ENCODE results near the gene WSCD2. TPM values are rescaled to one million over a fixed set of nuclear protein-coding genes. Genes with fewer than 3 reads are reported as not detected.

WSCD2 gene
- polyA plus RNA-seq, 1 donor (not counting 4 experiments of a cell fraction or from before 2014, with no cell fraction given): not detected

- Histone ChIP-seq H3K36me3 (ENCODE audit: control insufficient read depth in 2 of 2, extremely low read depth in 1 of 2, insufficient read depth in 2 of 2, low read length in 2 of 2) (no peaks in the 10 kb centered on the region), H3K4me2 (ENCODE audit: control insufficient read depth, extremely low read depth, insufficient read depth, low read depth, low read length) (no peak overlapping the region), H3K27me3 (ENCODE audit: control insufficient read depth, extremely low read depth, insufficient read depth, low read length) (no peaks in the 10 kb centered on the region), H2AFZ (ENCODE audit: control insufficient read depth, low read length) (no peak overlapping the region), H3K4me3 (ENCODE audit: control insufficient read depth in 2 of 3, extremely low read depth in 1 of 3, insufficient read depth in 2 of 3, low read depth in 1 of 3, low read length in 3 of 3) (no peak overlapping the region), H4K20me1 (ENCODE audit: control insufficient read depth, extremely low read depth, insufficient read depth, low read length) (no peaks in the 10 kb centered on the region), H3K79me2 (ENCODE audit: control insufficient read depth, insufficient read depth, low read length) (no peaks in the 10 kb centered on the region), H3K9me3 (ENCODE audit: control insufficient read depth, low read depth, low read length) (no peaks in the 10 kb centered on the region), H3K27ac (ENCODE audit: control insufficient read depth, insufficient read depth, low read length) (no peak overlapping the region), H3K9ac (ENCODE audit: control insufficient read depth, extremely low read depth, insufficient read depth, low read length) (no peak overlapping the region), H3K4me1 (ENCODE audit: control insufficient read depth, extremely low read depth, insufficient read depth, low read length) (no peaks in the 10 kb centered on the region), H3K9me1 (ENCODE audit: control insufficient read depth, extremely low read depth, insufficient read depth, low read length) (no peaks in the 10 kb centered on the region)
- TF ChIP-seq EZH2 (IDR thresholded peaks at IDR 0.05; ENCODE audit: low read length) (no peak), CTCF (optimal IDR thresholded peaks at IDR 0.05 in 1 of 3, IDR thresholded peaks at IDR 0.05 in 1 of 3, conservative IDR thresholded peaks at IDR 0.05 in 1 of 3; ENCODE audit: extremely low read depth in 1 of 3, insufficient read depth in 2 of 3, low read length in 3 of 3) (no peak)
- FAIRE-seq (no peak), DNase-seq (ENCODE audit: low read depth, low spot score) (no peak)
- dilution Hi-C loops (cut with MboI; ENCODE audit: extremely low pct_ligation_motif_present, low sequenced_read_pairs): no loop called here
Measured at GRCh38 chr12:108175310-108175709, 46.2 kb downstream of the WSCD2 start.

- H3K4me3 ChIP-seq (ENCODE audit: control insufficient read depth in 2 of 3, extremely low read depth in 1 of 3, insufficient read depth in 2 of 3, low read depth in 1 of 3, low read length in 3 of 3): no peak overlapping the region
- H3K27me3 ChIP-seq (ENCODE audit: control insufficient read depth, extremely low read depth, insufficient read depth, low read length): no peaks in the 10 kb centered on the region
- no peak overlapping the region for H3K4me2 ChIP-seq (ENCODE audit: control insufficient read depth, extremely low read depth, insufficient read depth, low read depth, low read length)
- no peaks in the 10 kb centered on the region for H3K4me1 ChIP-seq (ENCODE audit: control insufficient read depth, extremely low read depth, insufficient read depth, low read length)
- H2AFZ ChIP-seq (ENCODE audit: control insufficient read depth, low read length): no peak overlapping the region
- H3K27ac ChIP-seq (ENCODE audit: control insufficient read depth, insufficient read depth, low read length): no peak overlapping the region
- dilution Hi-C loops (cut with MboI; ENCODE audit: extremely low pct_ligation_motif_present, low sequenced_read_pairs): no loop called here
- no peaks in the 10 kb centered on the region for H3K79me2 ChIP-seq (ENCODE audit: control insufficient read depth, insufficient read depth, low read length)
- FAIRE-seq: no peak
- H4K20me1 ChIP-seq (ENCODE audit: control insufficient read depth, extremely low read depth, insufficient read depth, low read length): no peaks in the 10 kb centered on the region
- DNase-seq (ENCODE audit: low read depth, low spot score): no peak
- H3K9ac ChIP-seq (ENCODE audit: control insufficient read depth, extremely low read depth, insufficient read depth, low read length): no peak overlapping the region
- H3K9me1 ChIP-seq (ENCODE audit: control insufficient read depth, extremely low read depth, insufficient read depth, low read length): no peaks in the 10 kb centered on the region
- no peaks in the 10 kb centered on the region for H3K36me3 ChIP-seq (ENCODE audit: control insufficient read depth in 2 of 2, extremely low read depth in 1 of 2, insufficient read depth in 2 of 2, low read length in 2 of 2)
- no peaks in the 10 kb centered on the region for H3K9me3 ChIP-seq (ENCODE audit: control insufficient read depth, low read depth, low read length)
- no peak for TF ChIP-seq CTCF (optimal IDR thresholded peaks at IDR 0.05 in 1 of 3, IDR thresholded peaks at IDR 0.05 in 1 of 3, conservative IDR thresholded peaks at IDR 0.05 in 1 of 3; ENCODE audit: extremely low read depth in 1 of 3, insufficient read depth in 2 of 3, low read length in 3 of 3)
- no peak for TF ChIP-seq EZH2 (IDR thresholded peaks at IDR 0.05; ENCODE audit: low read length)
Measured at GRCh38 chr12:108176292-108176691, 47.2 kb downstream of the WSCD2 start.
